GM19395 (cell line): ENCODE measurements around the gene RNF133.

Experiments
- ATAC-seq: cut with Tn5 transposase; IDR thresholded peaks from one replicate; pipeline ENCODE4 v1.9.1; 2021; ENCODE audit warnings: mild to moderate bottlenecking, moderate library complexity; ENCODE audit not compliant: unreplicated experiment

Gene RNF133

GRCh38 chr7:122699017-122699416 is at the start of gene RNF133:
Gene RNF133 (minus strand): TSS chr7:122699117. CDS start chr7:122698918, 199 bp downstream.
- no peak for ATAC-seq

- ATAC-seq: no peak
Measured at GRCh38 chr7:122748195-122748594, 49.3 kb upstream of the RNF133 start.

- no peak for ATAC-seq
Measured at GRCh38 chr7:122746948-122747347, 48.0 kb upstream of the RNF133 start.

- ATAC-seq: no peak
Measured at GRCh38 chr7:122743211-122743610, 44.3 kb upstream of the RNF133 start.

GRCh38 chr7:122738947-122739346 is 40.0 kb upstream of the RNF133 start:
- ATAC-seq: no peak

- ATAC-seq: no peak
Measured at GRCh38 chr7:122736183-122736582, 37.3 kb upstream of the RNF133 start.

GRCh38 chr7:122727759-122728158 is 28.8 kb upstream of the RNF133 start:
- ATAC-seq: no peak

- no peak for ATAC-seq
Measured at GRCh38 chr7:122727354-122727753, 28.4 kb upstream of the RNF133 start.

- no peak for ATAC-seq
Measured at GRCh38 chr7:122726881-122727280, 28.0 kb upstream of the RNF133 start.

- ATAC-seq: no peak
Measured at GRCh38 chr7:122724366-122724765, 25.4 kb upstream of the RNF133 start.

- no peak for ATAC-seq
Measured at GRCh38 chr7:122719010-122719578, 20.2 kb upstream of the RNF133 start.

GRCh38 chr7:122717356-122718089 is 18.6 kb upstream of the RNF133 start:
- no peak for ATAC-seq

GRCh38 chr7:122715183-122715582 is 16.3 kb upstream of the RNF133 start:
- no peak for ATAC-seq

GRCh38 chr7:122710916-122711315 is 12.0 kb upstream of the RNF133 start:
- no peak for ATAC-seq

- ATAC-seq: no peak
Measured at GRCh38 chr7:122709930-122710646, 11.2 kb upstream of the RNF133 start.

GRCh38 chr7:122706836-122707235 is 7.9 kb upstream of the RNF133 start:
- ATAC-seq: no peak

- no peak for ATAC-seq
Measured at GRCh38 chr7:122702872-122703510, 4.1 kb upstream of the RNF133 start, which contains the start of gene RNF148. Gene RNF148 (minus strand): TSS chr7:122702922. CDS start chr7:122702750, 172 bp downstream.

GRCh38 chr7:122695816-122696215 is 3.1 kb downstream of the RNF133 start:
- no peak for ATAC-seq

- ATAC-seq: no peak
Measured at GRCh38 chr7:122694697-122695096, 4.2 kb downstream of the RNF133 start.

GRCh38 chr7:122692769-122693309 is 6.1 kb downstream of the RNF133 start:
- no peak for ATAC-seq

GRCh38 chr7:122691569-122692235 is 7.2 kb downstream of the RNF133 start:
- no peak for ATAC-seq
